Measurements from ENCODE around the gene RASGRF2. TPM values are rescaled to one million over a fixed set of nuclear protein-coding genes. Genes with fewer than 3 reads are reported as not detected.

The RASGRF2 gene
- total and polyA plus RNA-seq, 7 experiments from 2014 or later: 9.8 to 55.2 (median 30.9) TPM

DNA sequence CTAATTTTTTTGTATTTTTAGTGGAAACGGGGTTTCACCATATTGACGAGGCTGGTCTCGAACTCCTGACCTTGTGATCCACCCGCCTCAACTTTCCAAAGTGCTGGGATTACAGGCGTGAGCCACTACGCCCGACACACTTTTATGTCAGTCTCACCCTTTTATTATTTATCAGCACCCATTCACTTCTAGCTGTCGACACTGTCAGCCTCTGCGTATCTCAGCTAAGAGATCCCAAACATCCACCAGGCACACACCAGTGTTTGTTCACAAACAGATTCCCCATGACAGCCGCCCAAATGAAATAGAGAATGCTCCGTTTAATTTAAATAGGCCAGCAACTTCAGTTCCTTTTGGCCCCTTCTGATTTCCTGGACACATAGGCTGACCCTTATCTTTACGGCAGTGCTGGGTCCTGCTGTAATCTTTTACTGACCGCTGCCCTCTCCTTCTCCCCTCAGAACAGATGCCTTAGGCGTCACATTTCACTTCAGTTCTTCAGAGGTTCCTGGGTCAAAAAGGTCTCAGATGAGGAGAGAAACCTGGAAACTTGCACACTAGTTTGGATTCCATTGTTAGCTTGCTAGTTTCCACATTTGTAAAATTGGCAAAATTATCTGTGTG is 229.8 kb downstream of the RASGRF2 start:
- DNase-seq (no peak), ATAC-seq (no peak)
- CTCF ChIA-PET: interaction anchor here (0.6 to 0.7 kb wide), 2 partner anchors 414 to 471 kb away, joined by 3 to 4 read pairs; no protein-coding TSS in a partner anchor
- H3K36me3 ChIP-seq (ENCODE audit: control insufficient read depth in 2 of 3, insufficient read depth in 3 of 3, low read length in 3 of 3): peaks cover 0 to 33% (median 0%) of the 10 kb centered on the region in 3 experiments
- peak overlapping the region in 4 of 9 donors; percentile 31 to 49 (median 46) for H3K27ac Mint-ChIP-seq
- H3K4me3 ChIP-seq (ENCODE audit: low read length): no peak overlapping the region
- intact Hi-C loops (cut with micrococcal nuclease): loop anchor here (10.0 kb wide), 2 partner anchors 385 to 845 kb away; no protein-coding TSS in a partner anchor
- peaks cover 0 to 32% (median 5%) of the 10 kb centered on the region in 5 donors for H3K36me3 Mint-ChIP-seq
- H3K4me1 ChIP-seq (ENCODE audit: control insufficient read depth in 2 of 2, insufficient read depth in 2 of 2, low read length in 2 of 2): peaks cover 0 to 3% of the 10 kb centered on the region in 2 donors
- H3K27me3 ChIP-seq (ENCODE audit: control insufficient read depth in 2 of 2, insufficient read depth in 2 of 2, low read length in 2 of 2): no peaks in the 10 kb centered on the region
- H3K4me3 Mint-ChIP-seq: no peak overlapping the region
- POLR2A ChIA-PET: interaction anchor here (0.8 kb wide), 1 partner anchor 46 kb away, joined by 8 read pairs; no protein-coding TSS in a partner anchor
- H3K27ac ChIP-seq (ENCODE audit: low read depth, low read length): no peak overlapping the region
- peaks cover 2 to 17% (median 6%) of the 10 kb centered on the region in 7 donors for H3K4me1 Mint-ChIP-seq
- H3K9me3 ChIP-seq (ENCODE audit: control insufficient read depth in 2 of 3, low read length in 3 of 3): no peaks in the 10 kb centered on the region
- H3K9me3 Mint-ChIP-seq: no peaks in the 10 kb centered on the region
- H3K27me3 Mint-ChIP-seq: no peaks in the 10 kb centered on the region

DNA sequence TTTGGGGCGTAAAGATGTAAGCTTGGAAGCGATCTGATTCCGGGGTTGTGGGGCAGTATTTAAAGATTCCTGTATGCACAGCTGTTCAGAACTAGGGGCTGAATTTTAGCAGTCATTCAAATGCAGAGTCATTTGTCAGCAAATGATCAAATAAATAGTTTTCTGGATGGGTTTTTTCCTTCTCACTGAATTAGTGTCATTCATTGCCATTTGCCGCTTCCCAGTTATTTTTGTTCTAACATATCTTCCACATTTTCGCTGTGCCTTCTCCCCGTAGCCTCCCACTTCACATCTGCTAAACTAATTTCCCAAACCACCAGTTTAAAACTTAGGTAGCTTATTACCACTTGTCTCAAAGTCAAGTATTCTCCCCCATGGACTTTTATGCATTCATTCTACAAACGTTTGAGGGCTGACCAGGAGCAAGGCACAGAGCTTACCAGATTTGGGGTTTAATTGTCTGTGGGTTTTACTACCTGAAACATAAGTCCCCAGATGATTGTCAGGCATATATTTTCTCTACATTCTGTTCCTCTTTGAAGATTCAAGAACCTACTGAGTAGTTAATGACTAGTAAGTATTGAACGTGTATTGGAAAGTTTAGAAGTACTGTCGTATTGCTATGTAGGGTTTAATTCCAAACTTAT is 231.7 kb downstream of the RASGRF2 start:
- CTCF ChIA-PET: interaction anchor here (1.3 kb wide), 1 partner anchor 503 kb away, joined by 3 read pairs; no protein-coding TSS in a partner anchor
- Mint-ChIP-seq H3K27ac (peak overlapping the region in 7 of 9 donors; percentile 7 to 63 (median 36)), H3K9me3 (no peaks in the 10 kb centered on the region), H3K36me3 (peaks cover 0 to 26% (median 5%) of the 10 kb centered on the region in 5 donors), H3K27me3 (no peaks in the 10 kb centered on the region), H3K4me1 (peaks cover 3 to 21% (median 9%) of the 10 kb centered on the region in 7 donors), H3K4me3 (no peak overlapping the region)
- H3K9me3 ChIP-seq (ENCODE audit: control insufficient read depth in 2 of 3, low read length in 3 of 3): no peaks in the 10 kb centered on the region
- no peak for ATAC-seq
- intact Hi-C loops (cut with micrococcal nuclease): loop anchor here (10.0 kb wide), 2 partner anchors 387 to 847 kb away; no protein-coding TSS in a partner anchor
- peaks cover 0 to 17% (median 0%) of the 10 kb centered on the region in 3 experiments for H3K36me3 ChIP-seq (ENCODE audit: control insufficient read depth in 2 of 3, insufficient read depth in 3 of 3, low read length in 3 of 3)
- no peak overlapping the region for H3K4me3 ChIP-seq (ENCODE audit: low read length)
- no peak overlapping the region for H3K27ac ChIP-seq (ENCODE audit: low read depth, low read length)
- no peaks in the 10 kb centered on the region for H3K27me3 ChIP-seq (ENCODE audit: control insufficient read depth in 2 of 2, insufficient read depth in 2 of 2, low read length in 2 of 2)
- DNase-seq: no peak
- POLR2A ChIA-PET: no interaction called here
- H3K4me1 ChIP-seq (ENCODE audit: control insufficient read depth in 2 of 2, insufficient read depth in 2 of 2, low read length in 2 of 2): peaks cover 0 to 6% of the 10 kb centered on the region in 2 donors

DNA sequence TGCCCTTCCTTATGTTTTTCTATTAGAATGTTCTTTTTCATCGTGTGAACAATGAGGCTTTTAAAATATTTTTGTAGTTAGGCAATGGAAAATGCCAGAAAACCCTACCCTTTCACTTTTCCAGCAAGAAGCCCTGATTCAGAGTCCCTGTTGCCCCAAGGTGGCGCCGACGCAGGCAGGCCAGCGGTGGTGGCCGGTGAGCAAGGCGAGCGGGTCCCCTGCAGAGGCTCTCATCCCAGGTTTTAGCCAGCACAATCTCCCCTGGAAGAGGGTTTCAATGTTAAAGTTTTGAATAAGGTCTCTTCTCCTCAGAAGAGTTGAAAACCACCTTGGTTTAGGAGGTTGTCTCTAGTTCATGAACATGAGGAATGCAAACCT is 232.2 kb downstream of the RASGRF2 start:
- H3K4me1 ChIP-seq (ENCODE audit: control insufficient read depth in 2 of 2, insufficient read depth in 2 of 2, low read length in 2 of 2): peaks cover 0 to 6% of the 10 kb centered on the region in 2 donors
- no peaks in the 10 kb centered on the region for H3K9me3 Mint-ChIP-seq
- no peaks in the 10 kb centered on the region for H3K27me3 ChIP-seq (ENCODE audit: control insufficient read depth in 2 of 2, insufficient read depth in 2 of 2, low read length in 2 of 2)
- H3K27ac Mint-ChIP-seq: peak overlapping the region in 6 of 9 donors; percentile 7 to 63 (median 32)
- H3K4me1 Mint-ChIP-seq: peaks cover 3 to 21% (median 9%) of the 10 kb centered on the region in 7 donors
- DNase-seq: no peak
- H3K27me3 Mint-ChIP-seq: no peaks in the 10 kb centered on the region
- ATAC-seq: no peak
- H3K36me3 ChIP-seq (ENCODE audit: control insufficient read depth in 2 of 3, insufficient read depth in 3 of 3, low read length in 3 of 3): peaks cover 0 to 17% (median 0%) of the 10 kb centered on the region in 3 experiments
- H3K9me3 ChIP-seq (ENCODE audit: control insufficient read depth in 2 of 3, low read length in 3 of 3): no peaks in the 10 kb centered on the region
- H3K27ac ChIP-seq (ENCODE audit: low read depth, low read length): no peak overlapping the region
- H3K4me3 Mint-ChIP-seq: no peak overlapping the region
- H3K4me3 ChIP-seq (ENCODE audit: low read length): no peak overlapping the region
- intact Hi-C loops (cut with micrococcal nuclease): loop anchor here (10.0 kb wide), 2 partner anchors 388 to 848 kb away; no protein-coding TSS in a partner anchor
- CTCF ChIA-PET: interaction anchor here (1.3 to 1.4 kb wide), 2 partner anchors 504 to 505 kb away, joined by 3 to 6 read pairs; no protein-coding TSS in a partner anchor
- POLR2A ChIA-PET: no interaction called here
- H3K36me3 Mint-ChIP-seq: peaks cover 0 to 26% (median 5%) of the 10 kb centered on the region in 5 donors

- H3K27me3 Mint-ChIP-seq: no peaks in the 10 kb centered on the region
- intact Hi-C loops (cut with micrococcal nuclease): loop anchor here (1.0 to 10.0 kb wide), 11 partner anchors 87 to 850 kb away; partner anchors contain the start of gene RASGRF2 (in 1 of the 2)
- H3K4me1 Mint-ChIP-seq: peaks cover 3 to 16% (median 9%) of the 10 kb centered on the region in 7 donors
- H3K4me3 Mint-ChIP-seq: peak overlapping the region in 8 of 10 donors; percentile 21 to 65 (median 47)
- Histone ChIP-seq H3K36me3 (ENCODE audit: control insufficient read depth in 2 of 3, insufficient read depth in 3 of 3, low read length in 3 of 3) (no peaks in the 10 kb centered on the region), H3K4me1 (ENCODE audit: control insufficient read depth in 2 of 2, insufficient read depth in 2 of 2, low read length in 2 of 2) (peaks cover 0 to 6% of the 10 kb centered on the region in 2 donors), H3K9me3 (ENCODE audit: control insufficient read depth in 2 of 3, low read length in 3 of 3) (no peaks in the 10 kb centered on the region), H3K4me3 (ENCODE audit: low read length) (no peak overlapping the region), H3K27ac (ENCODE audit: low read depth, low read length) (no peak overlapping the region), H3K27me3 (ENCODE audit: control insufficient read depth in 2 of 2, insufficient read depth in 2 of 2, low read length in 2 of 2) (no peaks in the 10 kb centered on the region)
- no peaks in the 10 kb centered on the region for H3K9me3 Mint-ChIP-seq
- DNase-seq (peak; percentile 58 to 83 (median 74)), ATAC-seq (peak; percentile 98)
- H3K36me3 Mint-ChIP-seq: peaks cover 0 to 10% (median 4%) of the 10 kb centered on the region in 5 donors
- peak overlapping the region in 7 of 9 donors; percentile 21 to 82 (median 68) for H3K27ac Mint-ChIP-seq
- ChIA-PET CTCF (interaction anchor here (0.6 to 1.8 kb wide), 6 partner anchors 12 to 571 kb away, joined by 3 to 7 read pairs (median 4); no protein-coding TSS in a partner anchor), POLR2A (interaction anchor here (1.8 kb wide), 1 partner anchor 508 kb away, joined by 5 read pairs; no protein-coding TSS in a partner anchor)
Observed at GRCh38 chr5:81194633-81195334, 234.6 kb downstream of the RASGRF2 start.

DNA sequence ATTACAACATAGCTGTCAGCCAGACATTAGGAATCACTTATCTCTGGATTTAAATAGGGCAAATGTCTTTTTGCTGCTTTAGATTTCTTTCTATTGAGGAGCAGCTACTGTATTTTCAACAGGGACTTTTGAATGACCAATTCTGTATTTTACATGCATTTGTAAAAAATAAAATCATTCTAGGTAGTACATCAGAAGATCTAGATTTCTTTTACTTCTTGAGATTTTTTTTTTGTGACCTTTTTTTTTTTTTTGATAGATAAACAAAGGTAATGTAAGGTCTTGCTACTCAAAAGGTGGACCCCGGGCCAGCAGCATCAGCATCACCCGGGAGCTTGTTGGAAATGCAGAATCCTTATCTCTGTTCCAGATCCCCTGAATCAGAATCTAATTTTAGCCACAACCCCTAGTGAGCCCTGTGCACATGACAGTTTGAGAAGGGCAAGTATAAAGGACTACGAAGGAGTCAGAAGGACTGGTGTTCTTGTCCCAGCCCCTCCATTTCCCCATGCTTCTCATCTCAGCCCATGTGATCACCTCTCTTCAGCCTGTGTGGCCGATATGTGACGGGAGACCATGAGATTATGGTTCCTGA is 235.3 kb downstream of the RASGRF2 start:
- POLR2A ChIA-PET: no interaction called here
- Histone ChIP-seq H3K27me3 (ENCODE audit: control insufficient read depth in 2 of 2, insufficient read depth in 2 of 2, low read length in 2 of 2) (no peaks in the 10 kb centered on the region), H3K27ac (ENCODE audit: low read depth, low read length) (no peak overlapping the region), H3K4me1 (ENCODE audit: control insufficient read depth in 2 of 2, insufficient read depth in 2 of 2, low read length in 2 of 2) (peaks cover 0 to 6% of the 10 kb centered on the region in 2 donors), H3K4me3 (ENCODE audit: low read length) (no peak overlapping the region), H3K9me3 (ENCODE audit: control insufficient read depth in 2 of 3, low read length in 3 of 3) (no peaks in the 10 kb centered on the region), H3K36me3 (ENCODE audit: control insufficient read depth in 2 of 3, insufficient read depth in 3 of 3, low read length in 3 of 3) (no peaks in the 10 kb centered on the region)
- DNase-seq: no peak
- Mint-ChIP-seq H3K36me3 (peaks cover 0 to 8% (median 5%) of the 10 kb centered on the region in 5 donors), H3K4me3 (peak overlapping the region in 5 of 10 donors; percentile 24 to 65 (median 54)), H3K27me3 (no peaks in the 10 kb centered on the region), H3K27ac (peak overlapping the region in 6 of 9 donors; percentile 21 to 82 (median 58)), H3K9me3 (no peaks in the 10 kb centered on the region), H3K4me1 (peaks cover 3 to 16% (median 9%) of the 10 kb centered on the region in 7 donors)
- intact Hi-C loops (cut with micrococcal nuclease): loop anchor here (1.0 to 10.0 kb wide), 11 partner anchors 88 to 851 kb away; partner anchors contain the start of gene RASGRF2 (in 1 of the 2)
- CTCF ChIA-PET: interaction anchor here (0.6 to 1.8 kb wide), 7 partner anchors 13 to 533 kb away, joined by 3 to 7 read pairs (median 4); no protein-coding TSS in a partner anchor
- no peak for ATAC-seq

All from naive thymus-derived CD4-positive, alpha-beta T cell (primary cell).